Stimulated activated CD8-positive, alpha-beta memory T cell treated with anti-CD3 and anti-CD28 coated beads, Interleukin-7, amount 100 ng/mL, for 1 hour (primary cell): Measurements from ENCODE around the gene PANK2.
"Not testable (repeated sequence)": the region's sequence is repeated elsewhere in the genome, so short reads cannot be mapped to it uniquely, and the experiment has no call there.

ENCODE experiments used
- DNase-seq, 2 donors: peaks; one replicate each; pipeline ENCODE4 v3.0.0-alpha.2; 2020; ENCODE audit warnings: low read depth in 2 of 2

PANK2 gene

DNA sequence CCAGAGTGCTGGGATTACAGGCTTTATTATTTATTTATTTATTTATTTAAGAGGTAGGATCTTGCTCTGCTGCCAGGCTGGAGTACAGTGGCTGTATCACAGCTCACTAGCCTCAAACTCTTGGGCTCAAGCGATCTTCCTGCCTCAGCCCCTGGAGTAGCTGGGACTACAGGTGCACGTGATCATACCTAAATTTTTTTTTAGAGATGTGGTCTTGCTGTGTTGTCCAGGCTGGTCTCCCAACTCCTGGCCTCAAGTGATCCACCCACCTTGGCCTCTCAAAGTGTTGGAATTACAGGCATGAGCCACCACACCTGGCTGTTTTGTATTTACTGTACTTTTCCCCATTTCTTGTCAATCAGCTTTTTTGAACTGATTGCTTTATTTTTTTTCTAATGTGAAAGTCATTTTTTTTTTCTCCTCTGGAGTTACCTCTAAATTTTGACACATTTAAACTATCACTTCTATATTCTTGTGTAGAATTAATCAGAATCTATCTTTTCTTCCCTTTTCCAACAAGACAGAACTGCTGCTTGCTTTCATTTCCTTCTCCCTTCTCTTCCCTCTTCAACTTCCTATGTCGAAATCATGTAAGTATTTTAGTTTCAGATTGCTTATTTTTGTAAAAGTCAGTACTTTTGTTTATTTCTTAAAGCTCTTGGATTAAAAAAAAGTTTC lies 12.0 kb downstream of the PANK2 start:
- DNase-seq = no peak

DNA sequence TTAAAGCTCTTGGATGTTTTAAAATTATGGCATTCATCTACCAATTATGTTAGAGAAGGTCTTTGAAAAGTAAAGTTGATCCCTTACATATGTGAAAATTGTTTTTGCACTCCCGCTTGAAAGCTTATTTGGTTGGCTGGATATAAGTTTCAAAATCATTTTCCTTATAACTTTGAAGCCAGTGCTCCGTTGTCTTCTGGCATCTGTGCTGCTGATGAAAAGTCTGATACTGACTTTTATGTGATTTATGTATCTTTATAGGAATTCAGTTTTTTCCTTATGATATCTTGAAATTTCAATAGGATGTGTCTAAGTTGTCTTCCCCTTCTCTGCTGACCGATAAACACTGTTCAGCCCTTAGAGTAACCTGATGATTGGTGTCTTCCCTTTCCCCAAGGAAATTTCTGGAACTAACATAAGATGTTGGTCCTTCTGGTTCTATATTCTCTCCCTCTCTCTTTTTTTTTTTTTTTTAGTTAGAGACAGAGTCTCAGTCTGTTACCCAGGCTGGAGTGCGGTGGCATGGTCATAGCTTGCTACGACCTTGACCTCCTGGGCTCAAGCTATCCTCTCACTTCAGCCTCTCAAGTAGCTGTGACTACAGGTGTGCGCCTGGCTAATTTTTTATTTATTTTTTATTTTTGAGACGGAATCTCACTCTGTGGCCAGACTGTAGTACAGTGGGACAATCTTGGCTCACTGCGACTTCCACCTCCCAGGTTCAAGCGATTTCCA lies 12.7 kb downstream of the PANK2 start:
- no peak for DNase-seq

DNA sequence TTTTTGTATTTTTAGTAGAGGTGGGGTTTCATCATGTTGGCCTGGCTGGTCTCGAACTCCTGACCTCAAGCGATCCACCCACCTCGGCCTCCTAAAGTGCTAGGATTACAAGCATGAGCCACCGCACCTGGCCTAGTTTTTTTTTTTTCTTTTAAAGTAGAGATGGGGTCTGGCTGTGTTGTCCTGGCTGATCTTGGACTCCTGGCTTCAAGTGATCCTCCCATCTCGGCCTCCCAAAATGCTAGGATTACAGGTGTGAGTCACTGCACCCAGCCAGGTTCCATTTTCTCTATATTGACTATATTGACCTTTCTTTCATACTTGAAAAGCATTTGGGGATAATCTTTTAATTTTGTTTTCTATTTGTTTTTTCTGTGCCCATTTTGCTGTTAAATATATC lies 13.3 kb downstream of the PANK2 start:
- DNase-seq = no peak

DNA sequence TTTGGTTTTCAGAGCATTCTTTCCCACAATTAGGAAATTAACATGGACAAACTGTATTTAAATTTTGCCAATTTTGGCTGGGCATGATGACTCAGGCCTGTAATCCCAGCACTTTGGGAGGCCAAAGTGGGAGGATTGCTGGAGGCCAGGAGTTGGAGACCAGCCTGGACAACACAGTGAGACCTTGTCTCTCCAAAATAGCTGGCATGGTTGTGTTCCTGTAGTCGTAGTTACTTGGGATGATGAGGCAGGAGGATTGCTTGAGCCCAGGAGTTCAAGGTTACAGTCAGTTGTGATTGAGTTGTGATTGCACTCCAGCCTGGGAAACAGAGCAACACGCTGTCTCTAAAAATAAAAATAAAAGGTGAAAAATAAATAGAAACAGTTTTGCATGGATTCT lies 15.0 kb downstream of the PANK2 start:
- no peak for DNase-seq

DNA sequence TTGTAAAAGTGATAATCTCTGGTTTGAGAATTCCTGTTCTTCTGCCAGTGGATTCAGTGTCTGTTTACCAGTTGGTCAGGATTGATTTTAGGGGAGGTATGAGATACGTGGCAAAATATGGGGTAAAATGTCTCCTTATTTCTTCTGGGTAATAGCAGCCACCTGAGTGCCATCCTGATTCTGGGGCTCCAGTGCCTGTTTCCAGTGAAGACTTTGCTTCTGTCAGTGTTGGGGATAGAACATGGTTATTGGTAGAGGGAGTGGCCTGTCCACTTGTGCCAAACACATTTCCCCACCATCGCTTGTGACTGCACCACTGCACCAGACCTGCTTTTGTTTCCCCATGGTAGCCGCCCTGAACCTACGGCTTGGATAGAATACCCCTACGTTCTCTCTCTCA lies 15.7 kb downstream of the PANK2 start:
- DNase-seq = no peak

GRCh38 chr20:3906744-3907721 lies 17.8 kb downstream of the PANK2 start:
- not testable (repeated sequence) for DNase-seq

GRCh38 chr20:3908667-3909066 lies 19.5 kb downstream of the PANK2 start:
- DNase-seq = no peak

- DNase-seq = no peak
Observed at GRCh38 chr20:3909952-3910366, 20.8 kb downstream of the PANK2 start.

DNA sequence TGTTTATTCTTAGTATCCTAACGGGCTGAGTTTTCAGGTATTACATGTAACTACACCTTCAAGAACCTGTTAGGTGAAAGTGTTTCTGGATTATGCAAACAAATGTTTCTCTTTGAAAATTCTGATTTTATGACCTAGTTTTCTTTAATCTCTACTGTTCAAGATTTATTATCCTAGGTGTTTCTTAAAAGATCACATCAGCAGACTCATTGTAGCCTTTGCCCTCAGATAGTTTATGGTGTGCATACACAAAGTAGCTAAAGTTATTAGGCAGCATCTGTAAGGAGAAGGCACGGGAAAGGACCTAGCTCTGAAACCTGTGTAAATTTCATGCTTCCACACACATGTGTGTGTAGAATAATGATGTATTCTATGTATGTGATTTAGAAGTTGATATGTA lies 21.7 kb downstream of the PANK2 start:
- no peak for DNase-seq

DNA sequence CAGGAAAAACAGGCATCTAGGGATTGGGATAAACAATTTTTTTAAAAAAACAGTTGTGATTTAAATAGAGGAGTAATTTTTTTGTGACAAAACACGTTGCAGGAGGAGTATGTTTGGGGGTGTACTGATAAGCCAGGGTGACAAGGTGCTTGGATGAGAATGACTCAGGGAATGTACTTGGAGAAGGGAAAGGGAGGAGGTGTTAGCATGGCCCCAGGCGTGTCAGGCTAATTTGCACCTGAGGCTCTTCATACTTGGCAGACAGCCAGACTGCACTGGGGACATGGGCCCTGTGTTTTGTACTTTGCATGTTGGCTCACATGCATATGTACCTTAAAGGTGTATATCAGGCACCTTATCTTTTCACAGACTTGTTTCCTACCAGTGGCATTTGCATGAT lies 22.8 kb downstream of the PANK2 start:
- no peak for DNase-seq

GRCh38 chr20:3914446-3914845 lies 25.3 kb downstream of the PANK2 start:
- DNase-seq = no peak

DNA sequence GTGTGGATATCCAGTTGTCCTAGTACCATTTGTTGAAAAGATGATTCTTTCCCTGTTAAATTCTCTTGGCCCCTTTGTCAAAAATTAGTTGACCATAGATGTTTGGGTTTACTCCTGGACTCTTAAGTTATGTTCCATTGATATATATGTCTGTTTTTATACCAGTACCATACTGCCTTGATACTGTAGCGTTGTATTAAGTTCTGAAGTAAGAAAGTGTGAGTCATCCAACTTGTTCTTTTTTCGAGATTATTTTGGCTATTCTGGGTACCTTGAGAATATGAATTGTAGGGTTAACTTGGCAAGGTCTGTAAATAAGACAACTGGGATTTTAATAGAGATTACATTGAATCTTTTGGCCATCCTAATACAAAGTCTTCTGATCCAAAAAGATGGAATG lies 26.5 kb downstream of the PANK2 start:
- no peak for DNase-seq

DNA sequence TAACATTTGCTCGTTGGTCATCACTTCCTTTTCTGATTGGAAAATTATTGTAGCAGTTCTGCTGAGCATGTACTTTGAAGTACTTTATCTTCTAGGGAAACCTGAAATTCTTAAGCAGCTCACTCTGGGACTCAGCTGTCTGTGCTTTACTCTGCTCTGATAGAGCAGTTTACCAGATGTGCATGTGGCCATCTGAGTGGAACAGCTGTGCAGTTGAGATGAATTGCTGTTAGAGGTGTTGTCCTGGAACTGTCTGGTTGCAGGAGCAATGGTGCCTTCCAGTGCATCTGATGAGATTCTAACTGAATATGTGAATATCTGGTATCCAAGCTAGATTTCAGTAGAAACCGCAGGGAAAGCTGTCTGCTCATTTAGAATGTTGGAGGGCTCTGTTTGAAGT lies 27.2 kb downstream of the PANK2 start:
- DNase-seq = no peak

- DNase-seq = no peak
Observed at GRCh38 chr20:3919352-3919751, 30.2 kb downstream of the PANK2 start.

GRCh38 chr20:3922223-3922982 lies 33.2 kb downstream of the PANK2 start:
- DNase-seq = no peak

- no peak for DNase-seq
Observed at GRCh38 chr20:3922983-3923339, 33.8 kb downstream of the PANK2 start.

GRCh38 chr20:3923818-3924217 lies 34.6 kb downstream of the PANK2 start:
- no peak for DNase-seq

- DNase-seq = no peak
Observed at GRCh38 chr20:3924304-3925112, 35.3 kb downstream of the PANK2 start.

DNA sequence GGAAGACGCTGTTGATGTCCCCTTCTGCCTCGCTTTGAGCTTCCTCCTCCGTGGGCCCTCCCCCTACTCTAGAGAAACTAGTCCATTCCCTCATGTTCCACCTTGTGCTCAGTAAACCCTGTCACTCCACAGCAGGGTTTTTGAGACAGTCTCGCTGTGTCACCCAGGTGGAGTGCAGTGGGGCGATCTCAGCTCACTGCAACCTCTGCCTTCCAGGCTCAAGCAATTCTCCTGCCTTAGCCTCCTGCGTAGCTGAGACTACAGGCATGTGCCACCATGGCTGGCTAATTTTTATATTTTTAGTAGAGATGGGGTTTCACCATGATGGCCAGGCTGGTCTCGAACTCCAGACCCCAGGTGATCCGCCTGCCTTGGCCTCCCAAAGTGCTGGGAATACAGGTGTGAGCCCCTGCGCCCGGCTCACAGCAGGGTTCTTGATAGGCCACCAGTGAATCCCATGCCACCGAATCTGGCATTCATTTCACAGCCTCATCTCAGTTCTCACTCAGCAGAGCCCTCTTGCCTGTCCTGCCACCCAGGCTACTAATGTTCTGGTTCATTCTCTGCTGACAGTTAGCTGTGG lies 36.0 kb downstream of the PANK2 start:
- no peak for DNase-seq

- DNase-seq = no peak
Observed at GRCh38 chr20:3925899-3926638, 36.9 kb downstream of the PANK2 start.
